Fibroblast of mammary gland (primary cell): ENCODE measurements around the gene PLEKHG4B.
"Not testable (repeated sequence)": the region's sequence is repeated elsewhere in the genome, so short reads cannot be mapped to it uniquely, and the experiment has no call there.

Source experiments
- DNase-seq: peaks from one replicate; pipeline ENCODE4 v3.0.0-alpha.2; 2010; ENCODE audit warnings: low read depth
- H3K4me3 ChIP-seq: 2 replicates; pipeline ENCODE4 v1.5.1; 2011; ENCODE audit warnings: low read depth, mild to moderate bottlenecking, low read length, moderate library complexity; ENCODE audit not compliant: control insufficient read depth
- CTCF ChIP-seq: conservative IDR thresholded peaks from 2 replicates; pipeline ENCODE4 v1.5.1; 2011; ENCODE audit warnings: low read depth, low read length, inconsistent platforms; ENCODE audit not compliant: control insufficient read depth, insufficient read depth

The PLEKHG4B gene

DNA sequence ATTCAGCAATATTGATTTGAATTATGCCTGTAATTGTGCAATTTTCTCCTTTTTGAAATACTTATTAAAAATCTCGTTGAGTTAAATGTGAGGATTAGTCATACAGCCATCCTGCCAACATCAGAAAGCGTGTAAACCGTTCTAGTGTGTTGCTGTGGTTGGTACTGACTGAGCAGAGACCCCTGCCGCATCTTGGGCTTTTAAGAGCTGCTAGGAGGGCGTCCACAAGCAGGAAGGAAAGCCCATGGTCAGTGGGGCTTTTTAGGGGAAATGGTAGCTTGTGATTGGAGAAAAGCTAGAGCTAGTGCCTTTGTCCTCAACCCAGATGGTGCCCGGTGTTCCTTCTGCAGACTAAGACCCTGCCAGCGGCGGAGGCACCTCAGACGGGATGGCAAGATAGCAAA, 127.5 kb downstream of the PLEKHG4B start:
- no peak for TF ChIP-seq CTCF
- DNase-seq = peak; percentile 64
- peak overlapping the region; percentile 80 for H3K4me3 ChIP-seq

GRCh38 chr5:219991-220390, 128.0 kb downstream of the PLEKHG4B start:
- no peak for TF ChIP-seq CTCF
- DNase-seq = peak; percentile 22
- H3K4me3 ChIP-seq = peak overlapping the region; percentile 80

DNA sequence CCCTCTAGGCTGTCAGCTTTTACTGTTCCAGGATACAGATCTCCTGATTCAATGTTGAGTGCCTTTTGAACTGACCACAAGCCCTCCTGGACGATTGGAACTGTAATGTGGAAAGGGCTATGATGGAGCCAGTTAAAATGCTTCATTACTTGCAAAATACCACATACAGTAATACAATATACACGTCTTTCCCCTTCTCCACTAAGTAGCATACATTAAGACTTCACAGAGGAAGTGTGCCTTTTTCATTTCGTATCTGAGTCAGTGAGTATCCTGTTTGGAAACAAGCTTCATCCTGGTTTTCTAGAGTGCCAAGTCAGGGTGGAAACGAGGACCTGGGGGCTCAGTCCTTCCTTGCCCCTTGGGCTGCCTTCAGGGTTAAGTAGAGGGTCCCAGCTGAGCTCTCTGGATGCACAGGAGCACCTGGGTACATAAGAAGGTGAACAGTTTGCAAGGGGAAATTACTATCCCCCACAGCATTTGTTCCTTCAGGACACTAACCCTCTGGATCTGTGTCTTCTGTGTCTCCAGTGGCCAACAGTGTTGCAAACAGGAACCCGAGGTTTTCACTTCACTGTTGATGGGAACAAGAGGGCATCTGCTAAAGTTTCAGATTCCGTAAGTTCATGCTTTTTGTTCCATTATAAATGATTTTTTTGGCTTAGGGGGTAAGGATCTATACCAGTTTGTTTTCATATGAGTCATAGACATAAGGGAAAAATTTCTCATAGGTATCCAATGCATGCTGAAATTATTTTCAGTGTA, 131.2 kb downstream of the PLEKHG4B start:
- DNase-seq = peak; percentile 22

DNA sequence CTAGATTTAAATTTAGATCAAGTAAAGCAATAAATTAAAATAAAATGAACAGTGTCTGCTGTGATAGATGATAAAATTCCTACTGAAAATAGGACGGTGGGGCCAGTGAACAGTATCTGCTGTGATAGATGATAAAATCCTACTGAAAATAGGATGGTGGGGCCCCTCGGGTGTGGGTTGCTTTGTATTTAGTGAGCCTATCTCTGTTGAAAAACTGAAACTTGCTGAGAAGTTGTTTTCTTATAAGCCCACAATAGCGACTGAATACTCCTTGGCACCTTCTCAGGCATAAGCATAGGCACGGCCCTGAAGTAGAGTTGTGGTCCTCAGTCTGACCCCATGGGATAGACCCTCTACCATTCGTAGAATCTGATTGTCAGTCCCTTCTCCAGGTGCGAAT, 131.8 kb downstream of the PLEKHG4B start:
- no peak overlapping the region for H3K4me3 ChIP-seq
- TF ChIP-seq CTCF = no peak
- no peak for DNase-seq

More for the DNA sequence above, 131.2 kb downstream of the PLEKHG4B start:
- H3K4me3 ChIP-seq = not testable (repeated sequence)

GRCh38 chr5:225334-225733, 133.4 kb downstream of the PLEKHG4B start:
- DNase-seq = no peak
- no peak for TF ChIP-seq CTCF
- no peak overlapping the region for H3K4me3 ChIP-seq

DNA sequence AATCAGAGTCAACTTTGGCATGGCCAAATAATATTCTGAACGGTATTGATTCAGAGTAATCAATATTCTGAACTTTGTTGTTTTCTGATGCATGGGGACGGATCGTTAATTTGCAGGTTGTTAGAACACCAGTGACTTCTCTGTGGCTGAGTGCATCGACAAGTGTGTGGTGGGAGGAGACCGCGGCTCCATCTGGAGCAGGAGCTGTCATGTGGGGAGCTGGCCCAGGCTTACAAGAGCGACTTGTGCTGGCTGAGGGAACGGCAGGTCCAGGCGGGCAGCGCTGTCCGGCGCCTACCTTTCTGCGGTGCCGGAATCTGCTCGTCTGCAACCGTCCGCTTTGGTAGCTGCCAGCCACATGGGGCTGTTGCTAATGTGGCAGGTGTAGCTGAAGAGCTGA, 135.4 kb downstream of the PLEKHG4B start:
- not testable (repeated sequence) for H3K4me3 ChIP-seq, DNase-seq

DNA sequence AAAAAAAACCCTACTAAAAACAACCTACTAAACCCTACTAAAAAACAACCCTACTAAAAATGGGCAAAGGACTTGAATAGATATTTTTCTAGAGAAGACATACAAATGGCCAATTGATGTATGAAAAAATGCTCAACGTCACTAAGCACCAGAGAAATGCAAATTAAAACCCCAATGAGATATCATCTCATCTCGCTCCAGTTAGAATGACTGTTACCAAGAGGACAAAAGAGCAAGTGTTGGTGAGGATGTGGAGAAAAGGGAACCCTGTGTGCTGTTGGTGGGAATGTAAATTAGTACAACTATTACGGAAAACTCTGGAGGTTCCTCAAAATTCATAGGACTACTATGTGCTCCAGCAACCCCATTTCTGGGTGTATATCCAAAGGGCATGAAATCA, 136.9 kb downstream of the PLEKHG4B start:
- no peak for DNase-seq
- no peak for TF ChIP-seq CTCF
- no peak overlapping the region for H3K4me3 ChIP-seq

DNA sequence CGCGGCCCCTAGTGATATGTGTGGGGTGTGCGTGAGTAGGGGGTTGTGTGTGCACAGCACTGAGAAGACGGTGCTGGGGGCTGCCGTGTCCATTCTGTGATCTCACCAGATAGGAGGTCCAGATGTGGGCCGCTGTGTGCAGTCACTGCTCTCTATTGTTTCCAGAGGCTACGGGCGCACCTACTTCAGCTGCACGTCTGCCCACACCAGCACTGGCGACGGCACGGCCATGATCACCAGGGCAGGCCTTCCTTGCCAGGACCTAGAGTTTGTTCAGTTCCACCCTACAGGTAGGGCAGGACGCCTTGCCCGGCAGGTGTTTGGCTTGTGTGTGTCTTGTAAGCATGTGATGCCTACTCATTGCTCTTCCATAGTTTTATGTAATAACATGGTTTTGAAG, 138.7 kb downstream of the PLEKHG4B start:
- no peak overlapping the region for H3K4me3 ChIP-seq
- no peak for DNase-seq
- no peak for TF ChIP-seq CTCF
